SIG-M5 treated with dmso at 0.1 percent for 504 hours (cell line): ENCODE measurements around the gene EXOC4.

Source experiments
- DNase-seq: peaks from one replicate; lab custom pipeline; 2025; ENCODE audit not compliant: unreplicated experiment; lab: John Stamatoyannopoulos, UW

Gene EXOC4

DNA sequence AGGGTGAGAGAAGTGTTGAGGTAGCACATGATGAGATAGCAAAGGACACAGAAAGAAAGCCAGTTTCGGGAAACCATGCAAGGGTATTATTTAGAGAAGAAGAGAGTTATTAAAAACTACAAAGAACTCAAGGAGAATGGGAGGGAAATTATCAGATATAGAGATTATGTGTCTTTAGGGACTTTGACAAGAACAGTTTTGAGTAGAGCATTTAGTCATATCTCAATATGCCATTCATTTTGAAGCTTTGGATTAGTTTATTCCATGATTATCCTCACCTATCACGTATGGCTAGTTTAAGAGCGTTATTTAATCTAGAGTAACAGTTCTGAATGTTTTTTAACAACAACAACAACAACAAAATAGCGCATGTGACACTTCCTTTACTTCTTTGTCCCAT lies 409.4 kb downstream of the EXOC4 start:
- no peak for DNase-seq

DNA sequence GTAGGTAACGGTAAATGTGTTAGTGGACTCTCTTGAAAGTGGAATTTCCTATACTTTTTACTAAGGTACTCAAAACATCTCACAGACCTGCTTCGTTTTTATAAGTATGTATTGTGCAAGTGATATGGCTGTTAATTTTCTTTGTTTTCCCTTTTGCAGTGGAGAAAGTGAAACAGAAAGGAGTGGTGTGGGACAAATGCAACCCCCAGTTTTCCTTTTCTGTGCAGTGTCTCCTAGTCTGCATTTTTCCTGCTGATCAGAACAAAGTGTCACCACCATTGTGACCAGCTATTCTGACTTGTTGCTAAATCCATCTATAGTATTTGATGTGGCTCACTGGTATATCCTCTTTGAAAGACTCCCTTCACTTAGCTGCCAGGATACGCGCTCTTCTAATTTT lies 410.0 kb downstream of the EXOC4 start:
- no peak for DNase-seq

DNA sequence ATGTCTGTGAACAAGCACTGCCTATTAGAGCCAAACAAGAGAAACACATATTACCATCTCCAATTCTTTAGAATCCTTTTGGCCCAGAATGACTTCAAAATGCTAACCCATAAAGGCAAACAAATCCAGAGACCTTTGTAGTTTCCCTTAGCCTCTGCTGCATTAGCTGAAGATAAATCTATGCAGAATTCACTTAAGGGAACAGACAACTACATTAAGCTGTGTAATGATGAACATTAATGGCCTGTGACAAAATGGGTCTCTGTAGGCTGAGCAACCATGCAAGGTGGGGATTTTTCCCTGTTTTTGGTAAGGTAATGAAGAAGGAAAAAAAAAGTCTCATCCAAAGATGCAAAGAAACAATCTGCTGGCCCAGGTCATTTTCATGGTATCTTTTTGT lies 411.6 kb downstream of the EXOC4 start:
- DNase-seq: no peak

GRCh38 chr7:133668296-133669060 lies 415.6 kb downstream of the EXOC4 start:
- no peak for DNase-seq

GRCh38 chr7:133669061-133669455 lies 416.2 kb downstream of the EXOC4 start:
- no peak for DNase-seq

- DNase-seq: no peak
These were observed 417.4 kb downstream of the EXOC4 start for GRCh38 chr7:133670250-133670649.

GRCh38 chr7:133672866-133673265 lies 420.0 kb downstream of the EXOC4 start:
- DNase-seq: no peak

- DNase-seq: no peak
These were observed 421.3 kb downstream of the EXOC4 start for GRCh38 chr7:133674079-133674763.

DNA sequence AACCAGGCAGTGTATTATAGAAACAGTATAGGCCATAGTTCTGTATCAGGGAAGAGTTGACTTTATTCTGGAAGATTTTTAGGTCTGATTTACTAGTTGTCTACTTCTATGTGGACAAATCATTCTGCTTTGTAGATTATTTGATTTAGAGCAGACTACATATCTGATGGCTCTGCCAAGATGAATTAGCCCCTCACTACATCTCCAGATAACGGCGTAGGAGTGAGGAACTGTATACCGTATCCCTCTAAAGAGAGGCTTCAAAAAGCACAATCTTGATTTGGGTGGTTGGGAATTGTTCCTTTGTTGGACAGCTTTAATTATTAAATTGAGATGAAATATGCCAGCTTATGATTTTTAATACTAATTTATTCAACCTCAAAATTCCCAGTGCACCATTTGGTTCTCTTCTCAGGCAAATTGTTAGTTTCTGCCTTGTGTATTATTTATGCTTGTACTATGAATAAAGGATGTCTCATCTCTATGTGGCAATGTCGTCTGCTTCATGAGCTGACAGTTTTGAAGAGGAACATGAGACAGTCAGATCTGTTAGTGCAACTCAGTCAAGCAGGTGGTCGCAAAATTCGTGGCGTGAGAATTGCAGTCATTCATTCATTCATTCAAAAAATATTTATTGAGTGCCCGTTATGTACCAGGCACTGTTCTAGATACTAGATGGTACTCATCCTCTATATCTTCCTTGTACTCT lies 422.8 kb downstream of the EXOC4 start:
- no peak for DNase-seq

- DNase-seq: no peak
These were observed 424.0 kb downstream of the EXOC4 start for GRCh38 chr7:133676805-133677370.

GRCh38 chr7:133678137-133678814 lies 425.4 kb downstream of the EXOC4 start:
- no peak for DNase-seq

- DNase-seq: no peak
These were observed 427.1 kb downstream of the EXOC4 start for GRCh38 chr7:133679977-133680376.

- DNase-seq: no peak
These were observed 428.7 kb downstream of the EXOC4 start for GRCh38 chr7:133681529-133681928.

DNA sequence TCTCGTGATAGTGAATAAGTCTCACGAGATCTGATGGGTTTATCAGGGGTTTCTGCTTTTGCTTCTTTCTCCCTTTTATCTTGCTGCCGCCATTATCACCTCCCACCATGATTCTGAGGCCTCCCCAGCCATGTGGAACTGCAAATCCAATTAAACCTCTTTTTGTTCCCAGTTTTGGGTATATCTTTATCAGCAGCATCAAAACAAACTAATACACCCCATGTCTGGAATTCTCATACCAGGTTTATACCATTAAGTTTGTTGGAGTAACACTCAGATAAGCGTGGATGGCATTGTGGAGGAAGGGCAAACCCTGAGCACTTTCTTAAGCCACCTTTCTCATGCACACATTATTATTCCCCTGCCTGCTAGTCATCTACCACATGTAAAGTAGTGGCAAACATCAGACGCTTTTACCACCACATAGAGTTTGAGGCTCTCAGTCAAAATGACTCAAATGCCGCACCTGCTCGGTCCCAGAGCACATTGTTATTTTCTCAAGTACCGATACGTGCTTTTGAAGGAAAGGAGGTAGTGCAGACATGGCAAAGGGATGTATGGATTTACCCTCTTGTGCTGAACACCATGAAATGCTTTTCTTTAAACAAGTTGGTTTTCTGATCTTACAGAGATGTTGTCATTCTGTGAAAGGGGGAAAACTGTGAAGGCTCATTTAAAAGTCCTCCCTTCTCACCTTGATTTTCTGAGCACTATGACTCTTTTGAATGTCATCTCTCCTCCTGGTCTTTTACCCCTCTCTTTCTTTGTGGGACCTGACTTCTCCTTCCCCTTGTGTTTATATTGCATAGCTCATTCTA lies 429.7 kb downstream of the EXOC4 start:
- no peak for DNase-seq

GRCh38 chr7:133683182-133683454 lies 430.2 kb downstream of the EXOC4 start:
- DNase-seq: no peak

- DNase-seq: peak; percentile 75
These were observed 435.8 kb downstream of the EXOC4 start for GRCh38 chr7:133688483-133689239.

- no peak for DNase-seq
These were observed 437.9 kb downstream of the EXOC4 start for GRCh38 chr7:133690740-133691139.

GRCh38 chr7:133691727-133692610 lies 439.1 kb downstream of the EXOC4 start:
- no peak for DNase-seq

DNA sequence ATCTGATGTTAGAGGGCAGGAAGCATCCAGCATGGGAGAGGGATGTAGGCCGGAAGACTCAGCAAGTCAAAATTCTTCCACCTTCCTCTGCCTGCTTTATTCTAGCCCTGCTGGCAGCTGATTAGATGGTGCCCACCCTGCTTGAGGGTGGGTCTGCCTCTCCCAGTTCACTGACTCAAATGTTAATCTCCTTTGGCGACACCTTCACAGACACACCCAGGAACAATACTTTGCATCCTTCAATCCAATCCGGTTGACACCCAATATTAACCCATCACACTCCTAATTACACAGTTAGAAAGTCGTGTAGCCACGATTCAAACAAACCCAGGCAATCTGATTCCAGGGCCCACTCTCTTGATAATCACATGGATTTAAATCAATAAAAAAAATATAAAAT lies 440.4 kb downstream of the EXOC4 start:
- no peak for DNase-seq
